HG02840 (cell line): Measurements from ENCODE around the gene CEP112.
"Not testable (repeated sequence)": the region's sequence is repeated elsewhere in the genome, so short reads cannot be mapped to it uniquely, and the experiment has no call there.

Experiments used
- ATAC-seq: cut with Tn5 transposase; IDR thresholded peaks from one replicate; pipeline ENCODE4 v1.9.1; 2021; ENCODE audit warnings: mild to moderate bottlenecking, moderate library complexity, moderate number of reproducible peaks; ENCODE audit not compliant: unreplicated experiment, low FRiP score

CEP112 gene

DNA sequence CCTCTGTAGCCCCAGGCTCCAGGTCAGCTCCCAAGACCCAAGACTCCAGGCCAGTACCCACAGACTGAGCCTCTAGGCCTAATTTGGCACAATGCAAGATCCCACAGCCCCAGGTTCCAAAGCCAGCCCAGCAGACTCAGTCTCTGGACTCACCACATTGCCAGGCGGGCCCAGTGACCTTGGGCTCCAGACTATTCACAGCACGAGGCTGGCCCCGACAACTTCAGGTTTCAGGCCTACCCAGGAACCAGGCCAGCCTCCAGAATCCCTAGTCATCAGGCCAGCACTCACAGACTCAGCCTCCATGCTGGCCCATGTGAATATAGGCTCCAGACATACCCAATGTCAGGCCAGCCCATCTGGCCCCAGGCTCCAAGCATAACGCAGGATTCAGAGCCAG, 103.8 kb downstream of the CEP112 start:
- ATAC-seq: no peak

DNA sequence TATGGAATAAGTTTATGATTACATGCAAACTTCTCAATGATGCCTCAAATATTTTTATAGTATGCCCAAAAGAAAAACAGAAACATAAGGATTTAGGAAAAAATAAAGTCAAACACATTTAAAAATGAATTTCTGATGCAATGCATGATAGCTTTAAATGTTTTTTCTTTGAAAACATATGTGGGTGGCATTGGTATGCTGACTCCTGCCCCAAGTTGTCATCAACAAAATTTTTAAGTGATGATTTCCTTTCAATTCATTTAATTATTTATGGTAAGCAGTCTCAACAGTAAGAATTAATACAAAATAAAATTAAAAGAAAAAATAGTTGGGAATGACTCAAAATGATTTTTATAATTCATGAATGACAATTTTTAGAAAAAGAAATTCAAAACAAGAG, 104.9 kb downstream of the CEP112 start:
- no peak for ATAC-seq

GRCh38 chr17:66085221-66085620, 106.7 kb downstream of the CEP112 start:
- no peak for ATAC-seq

DNA sequence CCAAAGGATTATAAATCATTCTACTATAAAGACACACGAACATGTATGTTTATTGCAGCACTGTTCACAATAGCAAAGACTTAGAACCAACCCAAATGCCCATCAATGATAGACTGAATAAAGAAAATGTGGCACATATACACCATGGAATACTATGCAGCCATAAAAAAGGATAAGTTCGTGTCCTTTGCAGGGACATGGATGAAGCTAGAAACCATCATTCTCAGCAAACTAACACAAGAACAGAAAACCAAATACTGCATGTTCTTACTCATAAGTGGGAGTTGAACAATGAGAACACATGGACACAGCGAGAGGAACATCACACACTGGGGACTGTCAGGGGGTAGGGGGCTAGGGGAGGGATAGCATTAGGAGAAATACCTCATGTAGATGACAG, 111.3 kb downstream of the CEP112 start:
- ATAC-seq: not testable (repeated sequence)

- ATAC-seq: no peak
Measured at GRCh38 chr17:66076546-66077190, 115.3 kb downstream of the CEP112 start.

DNA sequence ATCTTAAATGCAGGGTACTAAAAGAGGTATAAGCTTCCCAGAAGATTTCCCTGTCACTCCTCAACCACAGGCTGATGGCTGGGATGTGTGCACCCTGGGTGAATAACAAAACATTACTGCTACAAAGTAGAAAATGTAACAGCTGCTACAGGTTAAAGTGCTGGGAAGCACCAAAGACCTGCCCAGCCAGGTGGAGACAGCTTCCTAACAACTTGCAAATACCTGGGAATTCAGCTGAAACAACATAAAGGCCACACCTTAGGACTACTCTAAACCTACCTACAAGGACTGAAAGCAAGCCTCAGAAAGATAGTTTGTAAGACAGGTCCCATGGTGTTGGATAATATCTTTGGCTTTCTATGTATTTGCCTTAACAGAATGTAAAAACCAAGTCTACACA, 118.5 kb downstream of the CEP112 start:
- no peak for ATAC-seq

- no peak for ATAC-seq
Measured at GRCh38 chr17:66063686-66064085, 128.2 kb downstream of the CEP112 start.

DNA sequence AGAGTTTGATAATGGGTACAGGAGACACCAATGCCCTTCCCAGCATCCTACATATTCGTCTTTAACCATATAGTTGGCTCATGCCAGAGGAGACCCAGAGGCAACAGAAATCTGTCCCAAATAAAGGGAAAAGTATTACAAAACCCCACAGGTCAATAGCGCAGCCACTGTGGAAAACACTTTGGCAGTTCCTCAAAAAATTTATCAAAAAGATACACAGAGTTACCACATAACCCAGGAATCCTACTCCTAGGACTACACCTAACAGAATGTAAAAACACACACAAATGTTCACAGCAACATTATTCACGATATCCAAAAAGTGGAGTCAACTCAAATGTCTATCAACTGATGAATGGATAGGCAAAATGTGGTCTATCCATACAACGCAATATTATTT, 135.8 kb downstream of the CEP112 start:
- ATAC-seq: no peak

DNA sequence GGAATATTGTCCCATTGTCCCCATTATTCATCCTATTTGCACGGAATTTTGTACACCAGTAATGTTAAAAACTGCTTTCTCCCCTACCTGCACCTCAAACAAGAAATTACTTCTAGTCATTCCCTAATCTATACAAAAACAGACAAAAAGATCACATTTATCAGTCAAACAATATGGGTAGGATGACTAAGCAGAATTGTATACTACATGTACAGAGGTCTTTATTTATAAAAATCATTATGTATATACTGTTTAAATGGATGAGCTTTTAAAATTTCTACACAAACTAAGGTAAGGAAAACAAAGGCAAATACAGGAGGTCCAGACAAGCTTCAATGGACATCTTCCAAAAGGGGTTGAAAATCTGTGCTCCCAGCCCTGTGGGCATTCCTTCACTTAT, 137.7 kb downstream of the CEP112 start:
- ATAC-seq: no peak

- no peak for ATAC-seq
Measured at GRCh38 chr17:66044083-66044482, 147.8 kb downstream of the CEP112 start.

- ATAC-seq: no peak
Measured at GRCh38 chr17:66043419-66043818, 148.5 kb downstream of the CEP112 start.

DNA sequence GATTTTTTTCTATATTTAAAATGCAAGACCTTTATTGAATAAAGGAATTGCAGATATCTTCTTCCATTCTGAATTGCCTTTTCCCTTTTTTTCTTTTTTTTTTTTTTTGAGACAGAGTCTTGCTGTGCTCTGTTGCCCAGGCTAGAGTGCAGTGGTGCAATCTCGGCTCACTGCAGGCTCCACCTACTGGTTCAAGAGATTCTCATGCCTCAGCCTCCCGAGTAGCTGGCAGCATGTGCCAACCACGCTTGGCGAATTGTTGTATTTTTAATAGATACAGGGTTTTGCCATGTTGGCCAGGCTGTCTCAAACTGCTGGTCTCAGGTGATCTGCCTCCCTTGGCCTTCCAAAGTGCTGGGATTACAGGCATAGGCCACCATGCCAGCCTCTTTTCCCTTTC, 151.5 kb downstream of the CEP112 start:
- ATAC-seq: no peak

- no peak for ATAC-seq
Measured at GRCh38 chr17:66038125-66038524, 153.8 kb downstream of the CEP112 start.

GRCh38 chr17:66037221-66037620, 154.7 kb downstream of the CEP112 start:
- no peak for ATAC-seq

DNA sequence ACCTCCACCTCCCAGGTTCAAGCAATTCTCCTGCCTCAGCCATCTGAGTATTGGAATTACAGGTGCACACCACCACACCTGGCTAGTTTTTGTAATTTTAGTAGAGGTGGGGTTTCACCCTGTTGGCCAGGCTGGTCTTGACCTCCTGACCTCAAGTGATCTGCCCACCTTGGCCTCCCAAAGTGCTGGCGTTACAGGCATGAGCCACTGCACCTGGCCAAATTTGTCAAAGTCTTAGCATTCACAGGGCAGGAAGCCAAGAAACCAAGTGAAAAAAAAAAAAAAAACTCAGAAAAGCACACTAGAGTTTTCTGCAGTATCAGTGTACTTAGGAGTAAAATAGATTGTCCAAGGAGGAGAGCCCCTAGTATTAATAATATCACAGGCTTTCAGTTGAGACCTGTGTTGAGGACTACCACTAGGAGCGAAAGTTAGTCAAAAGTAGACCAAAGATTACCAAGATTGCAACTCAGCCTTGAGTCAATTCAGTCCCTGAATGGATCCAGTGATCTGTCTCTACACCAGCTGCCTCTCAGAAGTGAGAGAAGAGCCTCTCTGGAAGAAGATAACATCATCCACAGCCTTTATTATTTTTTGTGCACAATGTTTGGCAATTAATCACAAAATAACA, 159.7 kb downstream of the CEP112 start:
- peak; percentile 78 for ATAC-seq

- no peak for ATAC-seq
Measured at GRCh38 chr17:66025551-66025950, 166.4 kb downstream of the CEP112 start.

DNA sequence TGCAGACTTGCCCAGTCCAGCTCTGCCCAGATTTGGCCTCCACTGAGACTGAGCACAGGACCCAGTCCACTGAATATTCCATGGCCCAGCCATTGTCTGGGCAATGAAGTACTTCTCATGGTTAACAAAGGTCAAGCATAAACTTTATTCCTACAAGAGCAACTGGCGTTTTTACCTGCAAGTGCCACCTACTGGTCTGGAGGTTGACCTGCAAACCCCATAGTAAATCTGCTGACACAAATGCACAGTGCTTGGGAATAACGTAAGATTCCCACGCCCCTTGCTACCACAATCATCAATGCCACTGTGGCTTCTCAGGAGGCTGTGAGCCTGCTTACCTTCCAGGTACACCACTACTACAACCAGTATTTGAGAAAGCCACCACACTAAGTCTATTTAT, 170.2 kb downstream of the CEP112 start:
- no peak for ATAC-seq

GRCh38 chr17:66018786-66019185, 173.1 kb downstream of the CEP112 start:
- ATAC-seq: no peak

DNA sequence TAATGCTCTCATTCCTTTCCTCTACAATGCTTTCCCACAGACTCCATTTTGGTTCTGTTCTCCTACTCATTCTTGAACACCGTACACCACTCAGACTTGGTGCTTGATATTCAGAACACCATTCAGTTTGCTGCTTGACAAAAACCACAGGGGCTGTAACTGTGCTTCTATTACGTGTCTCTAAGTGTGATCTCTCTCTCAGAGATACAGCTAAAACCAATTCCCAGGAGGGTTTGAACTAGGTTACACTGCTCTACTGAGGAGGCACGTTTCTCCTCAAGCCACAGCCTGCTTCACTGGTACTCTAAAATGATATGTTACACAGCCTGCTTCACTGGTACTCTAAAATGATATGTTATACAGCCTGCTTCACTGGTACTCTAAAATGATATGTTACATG, 175.7 kb downstream of the CEP112 start:
- ATAC-seq: no peak

DNA sequence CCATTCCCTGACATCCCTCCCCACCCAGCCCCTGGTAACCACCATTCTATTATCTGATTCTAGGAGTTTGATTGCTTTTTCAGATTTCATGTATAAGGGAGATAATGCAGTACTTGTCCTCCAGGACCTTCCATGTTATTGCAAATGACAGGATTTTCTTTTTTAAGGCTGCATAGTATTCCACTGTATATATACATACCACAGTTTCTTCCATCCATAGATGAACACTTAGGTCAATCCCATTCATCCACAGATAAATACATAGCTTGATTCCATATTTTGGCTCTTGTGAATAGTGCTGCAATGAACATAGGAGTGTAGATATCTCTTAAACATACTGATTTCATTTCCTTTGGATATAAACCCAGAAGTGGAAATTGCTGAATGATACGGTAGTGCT, 183.3 kb downstream of the CEP112 start:
- no peak for ATAC-seq

DNA sequence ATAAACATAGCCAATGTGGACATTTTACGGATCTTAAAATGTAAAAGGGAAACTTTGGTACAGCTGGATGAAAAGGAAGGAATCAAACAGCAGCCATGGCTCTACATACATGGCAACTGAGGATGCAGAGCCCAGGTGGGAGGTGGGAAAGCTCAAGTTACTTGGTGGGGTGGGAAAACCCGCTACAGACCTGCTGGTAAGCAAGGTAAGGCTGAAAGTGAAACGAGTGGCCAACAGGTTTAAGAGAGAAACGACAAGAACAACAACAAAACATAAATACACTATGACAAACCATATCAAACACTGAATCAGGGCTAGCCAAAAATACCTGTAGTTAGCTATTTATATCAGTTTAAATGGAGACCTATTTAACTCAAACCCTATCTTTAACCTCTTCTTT, 185.3 kb downstream of the CEP112 start:
- no peak for ATAC-seq

GRCh38 chr17:66002812-66003211, 189.1 kb downstream of the CEP112 start:
- ATAC-seq: no peak
